ENCODE measurements around the gene SH2D3A.
"Not testable (repeated sequence)": the region's sequence is repeated elsewhere in the genome, so short reads cannot be mapped to it uniquely, and the experiment has no call there.

The SH2D3A gene

GRCh38 chr19:6719540-6719861 is 47.7 kb downstream of the SH2D3A start:
- no peak for DNase-seq

GRCh38 chr19:6718741-6719539 is 48.3 kb downstream of the SH2D3A start:
- peak in 1 of 2 donors; percentile 21 for DNase-seq

GRCh38 chr19:6718111-6718740 is 49.0 kb downstream of the SH2D3A start:
- no peak for DNase-seq

GRCh38 chr19:6717441-6717971 is 49.7 kb downstream of the SH2D3A start:
- DNase-seq: no peak

GRCh38 chr19:6717036-6717435 is 50.2 kb downstream of the SH2D3A start:
- no peak for DNase-seq

- no peak for DNase-seq
Measured at GRCh38 chr19:6716610-6716970, 50.6 kb downstream of the SH2D3A start.

GRCh38 chr19:6714749-6715555 is 52.3 kb downstream of the SH2D3A start:
- DNase-seq: no peak

- DNase-seq: no peak
Measured at GRCh38 chr19:6713773-6714692, 53.2 kb downstream of the SH2D3A start.

GRCh38 chr19:6712692-6713670 is 54.3 kb downstream of the SH2D3A start:
- DNase-seq: no peak

- no peak for DNase-seq
Measured at GRCh38 chr19:6712231-6712630, 55.0 kb downstream of the SH2D3A start.

- DNase-seq: no peak
Measured at GRCh38 chr19:6711605-6712004, 55.6 kb downstream of the SH2D3A start.

- no peak for DNase-seq
Measured at GRCh38 chr19:6711078-6711361, 56.2 kb downstream of the SH2D3A start.

- DNase-seq: no peak
Measured at GRCh38 chr19:6710273-6711077, 56.8 kb downstream of the SH2D3A start.

GRCh38 chr19:6709549-6709948 is 57.7 kb downstream of the SH2D3A start:
- DNase-seq: no peak

- DNase-seq: not testable (repeated sequence)
Measured at GRCh38 chr19:6708913-6709312, 58.3 kb downstream of the SH2D3A start.

- DNase-seq: no peak
Measured at GRCh38 chr19:6708346-6708745, 58.9 kb downstream of the SH2D3A start.

- no peak for DNase-seq
Measured at GRCh38 chr19:6707658-6708018, 59.6 kb downstream of the SH2D3A start.

- DNase-seq: no peak
Measured at GRCh38 chr19:6707011-6707657, 60.1 kb downstream of the SH2D3A start.

- DNase-seq: no peak
Measured at GRCh38 chr19:6706633-6706958, 60.6 kb downstream of the SH2D3A start.

- no peak for DNase-seq
Measured at GRCh38 chr19:6705931-6706632, 61.2 kb downstream of the SH2D3A start.
